Measurements from ENCODE around the gene AK3. TPM values are rescaled to one million over a fixed set of nuclear protein-coding genes. Genes with fewer than 3 reads are reported as not detected.

Gene AK3
- total and polyA plus RNA-seq, 10 of the 15 experiments (the other 5 are each of a cell fraction or from before 2014, with no cell fraction given), result 14.2 to 86.6 (median 43.9) TPM

GRCh38 chr9:4709380-4709779, 31.6 kb downstream of the AK3 start (continued):
- TF ChIP-seq ZBTB4 (CRISPR knock-in tag; IDR thresholded peaks at IDR 0.05) (no peak), ZBTB33 (IDR thresholded peaks at IDR 0.05) (no peak)

- intact Hi-C loops (cut with micrococcal nuclease; ENCODE audit: unreplicated experiment), result no loop called here
- no TSS peak for BruUV-seq (replicated peaks)
These were observed 33.9 kb downstream of the AK3 start for GRCh38 chr9:4706971-4707622.

More at GRCh38 chr9:4706971-4707622, 33.9 kb downstream of the AK3 start:
- DNase-seq (ENCODE audit: low read depth, low spot score) (no peak), ATAC-seq (no peak), FAIRE-seq (no peak)
- ChIA-PET RAD21 (ENCODE audit: unreplicated experiment) (interaction anchor here (0.7 kb wide), 1 partner anchor 735 kb away, joined by 3 read pairs; no protein-coding TSS in a partner anchor), SMC1A (ENCODE audit: uncharacterized antibody, unreplicated experiment) (interaction anchor here (1.1 kb wide), 1 partner anchor 64 kb away, joined by 3 read pairs; no protein-coding TSS in a partner anchor), POLR2A (interaction anchor here (0.5 to 1.1 kb wide), 2 partner anchors 8 to 42 kb away, joined by 3 read pairs; no protein-coding TSS in a partner anchor), CTCF (interaction anchor here (0.6 to 1.5 kb wide), 4 partner anchors 10 to 43 kb away, joined by 3 to 5 read pairs (median 4); no protein-coding TSS in a partner anchor)
- Histone ChIP-seq H3K36me3 (ENCODE audit: control insufficient read depth in 2 of 2, insufficient read depth in 2 of 2, low read length in 1 of 2) (peaks cover 1 to 14% of the 10 kb centered on the region in 2 experiments), H4K20me1 (ENCODE audit: control insufficient read depth, insufficient read depth) (no peaks in the 10 kb centered on the region), H2AFZ (ENCODE audit: control insufficient read depth, low read depth, low read length) (no peak overlapping the region), H3K27me3 (replicated peaks in 1 of 2; ENCODE audit: control insufficient read depth in 2 of 2, insufficient read depth in 2 of 2, low read length in 1 of 2) (no peaks in the 10 kb centered on the region), H3K4me3 (no peak overlapping the region), H3K27ac (ENCODE audit: control insufficient read depth, insufficient read depth) (no peak overlapping the region), H3K79me2 (ENCODE audit: control insufficient read depth, insufficient read depth, low read length) (no peaks in the 10 kb centered on the region), H3K9me3 (replicated peaks; ENCODE audit: control insufficient read depth, insufficient read depth, low read length) (no peaks in the 10 kb centered on the region), H3K4me2 (ENCODE audit: control insufficient read depth, insufficient read depth) (no peak overlapping the region), H3K9ac (ENCODE audit: control insufficient read depth, insufficient read depth, low read length) (no peak overlapping the region), H3K4me1 (ENCODE audit: control insufficient read depth, insufficient read depth, low read length) (no peaks in the 10 kb centered on the region)
- in situ Hi-C loops (cut with MboI), result no loop called here
- WGBS (ENCODE audit: insufficient coverage, insufficient replicate concordance, low lambda C conversion rate, missing lambda C conversion rate), result 74% methylated on average over 4 of the region's 4 CpGs
- no peak for TF ChIP-seq MEF2B (IDR thresholded peaks at IDR 0.05; ENCODE audit: partially characterized antibody, poor library complexity, severe bottlenecking)
- TF ChIP-seq SPI1 (IDR thresholded peaks at IDR 0.05; ENCODE audit: borderline replicate concordance, insufficient read depth, low read depth, low read length), result 0 out of 2 replicates have a peak, but pooled peaks have one; percentile 8
